HG03460 (cell line): ENCODE results near the gene GRIK5.

Source experiments
- ATAC-seq: cut with Tn5 transposase; IDR thresholded peaks from one replicate; pipeline ENCODE4 v1.9.1; 2021; ENCODE audit not compliant: unreplicated experiment

Gene GRIK5

GRCh38 chr19:42095142-42095813 lies 25.3 kb upstream of the GRIK5 start:
- no peak for ATAC-seq

GRCh38 chr19:42093926-42094325 lies 23.9 kb upstream of the GRIK5 start:
- no peak for ATAC-seq

- no peak for ATAC-seq
Measured at GRCh38 chr19:42093505-42093904, 23.5 kb upstream of the GRIK5 start.

- no peak for ATAC-seq
Measured at GRCh38 chr19:42092350-42092749, 22.3 kb upstream of the GRIK5 start.

GRCh38 chr19:42091742-42092141 lies 21.7 kb upstream of the GRIK5 start:
- ATAC-seq: no peak

GRCh38 chr19:42091300-42091699 lies 21.3 kb upstream of the GRIK5 start:
- no peak for ATAC-seq

- no peak for ATAC-seq
Measured at GRCh38 chr19:42090672-42091071, 20.7 kb upstream of the GRIK5 start.

GRCh38 chr19:42089772-42090171 lies 19.8 kb upstream of the GRIK5 start:
- ATAC-seq: no peak

- no peak for ATAC-seq
Measured at GRCh38 chr19:42089191-42089750, 19.3 kb upstream of the GRIK5 start.

GRCh38 chr19:42088471-42089190 lies 18.6 kb upstream of the GRIK5 start:
- ATAC-seq: no peak

GRCh38 chr19:42086770-42087550 lies 17.0 kb upstream of the GRIK5 start:
- no peak for ATAC-seq

- ATAC-seq: no peak
Measured at GRCh38 chr19:42086188-42086736, 16.3 kb upstream of the GRIK5 start.

- no peak for ATAC-seq
Measured at GRCh38 chr19:42083537-42083936, 13.5 kb upstream of the GRIK5 start.

- ATAC-seq: no peak
Measured at GRCh38 chr19:42081584-42082203, 11.7 kb upstream of the GRIK5 start.

GRCh38 chr19:42080764-42081375 lies 10.9 kb upstream of the GRIK5 start:
- ATAC-seq: no peak

- no peak for ATAC-seq
Measured at GRCh38 chr19:42079886-42080763, 10.1 kb upstream of the GRIK5 start.

- ATAC-seq: no peak
Measured at GRCh38 chr19:42079276-42079669, 9.3 kb upstream of the GRIK5 start.

- ATAC-seq: no peak
Measured at GRCh38 chr19:42078538-42079275, 8.7 kb upstream of the GRIK5 start.

GRCh38 chr19:42078058-42078457 lies 8.1 kb upstream of the GRIK5 start:
- no peak for ATAC-seq
